ENCODE data around the gene NPR2.

NPR2 gene

DNA sequence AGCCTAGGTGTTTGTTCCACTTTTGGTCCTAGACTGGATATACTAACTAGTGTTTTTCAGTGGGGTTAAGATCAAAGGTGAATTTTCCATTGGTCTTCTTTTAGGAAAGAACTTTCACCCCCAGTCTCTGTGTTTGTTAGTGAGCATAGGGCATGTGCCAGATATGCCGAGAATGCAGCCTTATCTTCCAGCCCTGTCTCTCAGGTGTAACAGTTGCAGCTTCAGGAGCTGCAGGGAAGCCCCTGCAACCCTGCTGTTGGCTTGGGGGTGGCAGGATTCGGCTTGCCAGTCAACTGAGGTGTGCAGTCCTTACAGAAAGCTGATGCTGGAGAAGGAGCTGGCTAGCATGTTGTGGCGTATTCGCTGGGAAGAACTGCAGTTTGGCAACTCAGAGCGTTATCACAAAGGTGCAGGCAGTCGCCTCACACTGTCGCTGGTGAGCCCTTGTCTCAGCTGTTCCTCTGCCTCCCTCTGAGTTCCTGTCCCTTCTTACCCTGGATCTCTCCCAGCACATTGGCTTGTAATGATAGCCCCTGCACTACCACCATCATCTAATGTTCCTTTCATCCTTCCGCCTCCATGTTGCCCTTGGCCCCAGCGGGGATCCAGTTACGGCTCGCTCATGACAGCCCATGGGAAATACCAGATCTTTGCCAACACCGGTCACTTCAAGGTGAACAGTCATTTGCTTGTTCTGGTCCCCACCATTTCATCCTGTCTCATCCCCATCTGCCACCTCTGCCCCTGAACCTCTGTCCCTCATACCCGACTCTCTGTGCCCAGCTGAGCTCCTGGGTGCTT, 10.1 kb downstream of the NPR2 start:
- no peak for DNase-seq

DNA sequence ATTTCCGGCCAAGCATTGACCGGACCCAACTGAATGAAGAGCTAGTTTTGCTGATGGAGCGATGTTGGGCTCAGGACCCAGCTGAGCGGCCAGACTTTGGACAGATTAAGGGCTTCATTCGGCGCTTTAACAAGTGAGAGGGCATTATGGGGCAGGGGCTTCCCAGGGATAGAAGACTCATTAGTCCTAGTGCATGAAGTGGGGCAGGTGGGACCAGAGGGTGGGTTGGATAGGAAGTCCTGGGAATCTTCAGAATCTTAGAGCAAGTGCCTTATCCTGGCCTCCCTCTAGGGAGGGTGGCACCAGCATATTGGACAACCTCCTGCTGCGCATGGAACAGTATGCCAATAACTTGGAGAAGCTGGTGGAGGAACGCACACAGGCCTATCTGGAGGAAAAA, 14.7 kb downstream of the NPR2 start:
- DNase-seq, result no peak

DNA sequence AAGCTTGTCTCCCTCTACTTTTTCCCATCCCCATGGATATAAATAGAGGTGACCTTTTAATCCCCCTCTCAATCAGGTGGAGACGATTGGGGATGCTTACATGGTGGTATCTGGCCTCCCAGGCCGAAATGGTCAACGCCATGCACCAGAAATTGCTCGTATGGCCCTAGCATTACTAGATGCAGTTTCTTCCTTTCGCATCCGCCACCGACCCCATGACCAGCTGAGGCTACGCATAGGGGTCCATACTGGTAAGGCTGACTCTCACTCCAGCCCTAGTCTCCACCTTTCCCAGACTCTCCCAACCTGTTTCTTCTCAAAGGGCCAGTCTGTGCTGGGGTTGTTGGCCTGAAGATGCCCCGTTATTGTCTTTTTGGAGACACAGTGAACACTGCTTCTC, 17.0 kb downstream of the NPR2 start:
- DNase-seq, result no peak

DNA sequence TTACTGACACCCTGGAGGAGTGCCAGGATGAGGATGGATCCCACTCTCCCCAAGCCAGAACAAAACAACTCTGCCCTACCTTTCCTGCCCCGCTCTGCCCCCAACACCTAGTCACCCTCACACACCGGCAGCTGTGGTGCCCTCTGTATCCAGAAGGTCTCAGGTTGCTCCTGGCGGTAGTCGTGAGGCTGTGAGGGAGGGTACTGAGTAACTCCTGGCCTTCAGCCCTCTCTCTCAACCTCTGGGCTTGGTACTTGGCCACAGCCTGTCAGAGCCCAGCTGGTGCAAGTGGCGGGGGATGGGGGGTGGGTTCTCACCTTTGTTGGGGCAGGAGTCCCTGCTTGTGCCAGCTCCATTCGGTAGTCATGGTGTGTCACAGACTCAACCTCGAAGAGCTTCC, 18.7 kb downstream of the NPR2 start:
- DNase-seq, result no peak

DNA sequence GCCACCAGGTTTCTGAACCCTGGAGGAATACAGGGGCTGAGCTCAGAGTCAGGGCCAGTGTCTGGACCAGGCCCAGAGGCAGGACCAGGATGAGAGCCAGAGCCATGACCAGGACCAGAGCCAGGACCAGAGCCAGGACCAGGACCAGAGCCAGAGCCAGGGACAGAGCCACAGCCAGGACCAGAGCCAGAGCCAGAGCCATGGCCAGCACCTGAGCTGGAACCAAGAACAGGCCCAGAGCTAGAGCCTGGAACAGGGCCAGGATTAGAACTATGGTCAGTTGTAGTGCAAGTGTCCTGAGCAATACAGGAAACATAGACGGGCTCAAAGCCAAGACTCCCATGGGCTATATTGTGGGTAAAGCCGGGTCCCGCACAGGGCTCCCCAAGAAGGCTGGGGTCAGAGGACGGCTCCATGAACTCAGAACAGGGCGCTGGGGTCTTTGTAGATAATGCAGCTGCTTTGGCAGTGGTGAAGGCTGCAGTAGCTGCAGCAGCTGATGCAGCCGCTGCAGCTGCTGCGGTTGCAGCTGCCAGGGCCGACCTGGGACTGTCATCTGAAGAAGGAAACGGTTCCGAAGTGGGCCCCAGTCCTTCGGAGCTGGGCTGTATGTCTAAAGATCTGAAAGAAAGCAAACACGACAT, 20.1 kb downstream of the NPR2 start:
- no peak for DNase-seq

DNA sequence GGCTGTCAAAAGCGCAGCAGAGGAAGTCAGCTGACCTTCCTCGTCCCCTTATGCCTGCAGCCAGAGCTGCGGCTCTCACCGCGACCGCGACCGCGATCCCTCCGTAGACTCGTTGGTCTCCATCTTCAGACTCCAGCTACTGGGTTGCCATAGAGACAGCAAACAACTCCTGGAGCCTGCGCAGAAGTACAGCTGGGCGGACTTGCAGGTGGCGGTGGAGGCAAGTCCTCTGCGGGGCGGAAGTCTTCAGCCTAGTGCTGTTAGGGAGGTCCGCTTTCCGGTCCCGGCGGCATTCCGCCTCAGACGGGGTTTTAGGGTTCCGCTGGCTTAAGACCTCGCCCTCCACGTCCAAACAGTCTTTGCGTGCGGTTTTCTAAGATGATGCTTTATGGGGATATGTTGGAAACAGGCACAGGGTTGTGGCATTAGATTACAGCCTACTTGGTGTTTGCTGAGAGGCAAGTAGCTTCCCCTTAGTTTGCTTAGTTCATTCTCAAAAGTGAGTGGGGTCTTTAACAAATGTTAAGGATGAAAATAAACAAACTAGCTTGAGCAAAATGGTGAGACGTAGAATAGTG, 20.7 kb downstream of the NPR2 start, which contains the start of gene SPAG8:
Gene SPAG8 (minus strand): TSS at position 238 of the 578 bp plus-strand sequence. CDS start 115 bp downstream, at position 123.
- peak; percentile 91 for DNase-seq

DNA sequence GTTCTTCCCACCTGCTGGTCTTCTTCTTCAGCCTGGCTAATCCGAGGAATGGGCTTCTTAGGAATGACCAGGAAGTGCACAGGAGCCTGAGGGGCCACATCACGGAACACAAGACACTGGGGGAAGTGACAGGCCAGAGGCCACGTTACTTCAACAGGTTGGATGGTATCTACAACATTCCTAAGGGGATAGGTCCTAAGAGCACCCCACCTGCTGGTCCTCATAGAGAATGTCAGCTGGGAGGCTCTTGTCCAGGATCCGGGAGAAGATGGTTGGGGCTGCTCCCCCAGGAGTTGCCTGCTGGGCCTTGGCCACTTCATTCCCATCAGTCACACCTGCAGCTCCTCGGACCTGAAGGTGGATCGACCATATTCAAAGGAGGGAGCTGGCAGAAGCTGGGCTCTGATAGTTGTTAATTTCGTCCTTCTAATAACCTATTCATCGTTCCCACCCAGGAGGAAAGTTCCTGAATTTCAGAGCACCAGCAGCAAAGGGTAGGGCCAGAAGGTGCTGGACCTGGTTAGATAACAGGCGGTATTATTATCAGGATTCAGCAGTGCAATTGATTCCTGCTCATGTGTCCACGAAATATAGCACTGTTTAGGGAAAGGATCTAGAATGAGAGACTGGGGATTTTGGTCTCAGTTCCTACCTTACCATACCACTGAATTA, 22.2 kb downstream of the NPR2 start:
- DNase-seq, result no peak

DNA sequence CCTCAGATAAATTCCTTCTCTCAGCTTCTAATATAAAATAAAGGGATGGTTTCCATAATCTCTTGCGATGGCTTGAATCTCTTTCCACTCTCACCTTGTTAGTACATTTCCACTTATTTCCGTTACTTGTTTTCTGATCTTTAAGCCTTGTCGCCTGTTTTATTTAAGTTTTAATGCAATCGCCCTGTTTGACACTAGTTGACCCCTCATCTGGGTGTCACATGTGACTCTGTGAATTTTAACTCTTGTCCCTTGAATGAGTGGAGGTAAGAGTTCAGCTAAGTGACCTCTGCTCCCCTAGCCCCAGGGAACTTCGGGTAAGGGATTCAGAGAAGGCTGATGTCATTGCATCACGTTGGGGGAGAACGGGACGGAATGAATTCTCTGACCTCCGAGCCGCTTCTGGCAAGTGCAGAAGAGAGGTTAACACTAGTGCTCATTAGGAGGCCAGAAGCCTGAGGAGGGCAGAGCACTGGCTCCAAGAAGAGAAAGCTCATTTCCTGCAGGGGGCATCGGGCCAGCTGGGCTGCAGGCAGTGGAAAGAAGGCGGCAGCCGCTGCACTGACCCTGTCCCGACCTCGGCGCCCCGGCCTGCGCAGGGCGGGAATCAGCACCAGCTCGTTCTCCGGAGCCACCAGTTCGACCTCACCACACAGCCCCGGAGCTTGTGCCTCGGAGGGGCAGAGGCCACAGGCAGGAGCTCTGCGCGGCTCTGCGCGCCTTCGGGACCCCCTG, 22.9 kb downstream of the NPR2 start:
- peak; percentile 90 for DNase-seq

DNA sequence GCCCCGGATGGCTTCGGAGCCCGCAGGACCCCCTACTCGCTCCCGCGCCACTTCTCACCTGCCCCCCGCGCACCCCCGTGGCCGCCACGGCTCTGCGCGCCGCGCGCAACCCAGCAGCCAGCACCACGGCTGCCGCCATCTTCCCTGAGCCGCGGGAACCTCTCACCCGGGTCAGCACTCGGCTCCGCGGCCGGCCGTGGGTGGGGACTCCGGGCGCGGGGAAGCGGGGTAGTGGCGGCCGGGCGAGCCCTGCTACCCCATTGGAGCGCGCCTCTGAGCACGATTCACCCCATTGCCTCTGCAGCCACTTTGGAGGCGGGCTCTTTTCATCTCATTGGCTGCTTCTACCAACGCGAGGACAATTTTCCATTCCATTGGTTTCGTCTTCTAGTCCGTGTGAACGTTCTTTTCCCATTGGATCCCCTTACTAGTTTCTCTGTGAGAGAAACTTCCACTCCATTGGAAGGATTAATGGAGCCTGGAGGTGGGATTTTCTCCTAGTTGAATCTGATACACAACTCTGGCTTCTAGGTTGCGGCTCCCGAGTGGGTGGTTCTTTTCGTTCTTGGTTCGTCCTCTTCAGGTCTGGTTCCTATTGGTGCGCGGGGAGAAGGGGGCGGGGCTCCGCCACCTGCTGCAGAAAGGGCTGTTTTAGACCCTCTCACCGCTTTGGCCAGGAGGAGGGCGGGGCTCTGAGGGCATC, 23.6 kb downstream of the NPR2 start, which contains the start of gene HINT2:
Gene HINT2 (minus strand): TSS at position 202 of the 703 bp plus-strand sequence. CDS start 63 bp downstream, at position 139.
- DNase-seq, result peak; percentile 98

DNA sequence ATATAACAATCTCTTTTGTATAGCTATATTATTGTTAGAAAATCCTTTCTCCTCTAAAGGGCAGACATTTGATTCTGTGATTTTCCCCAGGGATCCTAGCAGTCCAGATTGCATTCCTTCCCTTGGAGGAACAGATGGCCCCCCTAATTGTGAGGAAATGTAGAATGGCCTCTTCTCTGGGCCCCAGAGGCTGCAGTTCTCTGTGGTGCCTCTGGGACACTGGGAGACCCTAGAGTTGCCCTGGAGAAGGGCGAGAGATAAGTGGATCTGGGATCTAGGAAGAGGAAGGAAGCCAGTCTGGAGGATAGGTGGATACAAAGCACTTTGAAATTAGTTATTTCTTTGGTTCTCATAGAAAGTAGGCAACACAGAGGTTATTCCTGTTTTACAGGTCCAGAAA, 25.3 kb downstream of the NPR2 start:
- DNase-seq, result no peak

DNA sequence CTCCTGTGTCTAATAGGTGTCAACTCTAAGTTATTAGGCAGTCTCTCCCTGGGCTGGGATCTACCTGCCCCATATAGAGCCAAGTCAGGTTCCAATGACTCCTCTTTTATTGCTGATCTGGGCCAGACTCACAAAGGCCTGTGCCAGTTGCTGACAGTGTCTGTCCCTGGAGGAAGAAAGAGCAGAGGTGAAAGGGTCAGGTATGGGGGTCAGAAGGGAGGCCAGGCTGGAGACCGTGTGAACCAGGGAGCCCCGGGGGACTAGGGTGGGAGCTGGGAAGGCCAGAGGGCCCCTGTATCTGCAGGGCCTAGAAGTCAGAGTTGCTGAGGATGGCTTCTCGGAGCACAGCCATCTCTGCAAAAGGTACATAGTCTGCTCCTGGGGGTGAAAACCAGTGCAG, 26.9 kb downstream of the NPR2 start:
- DNase-seq, result no peak

DNA sequence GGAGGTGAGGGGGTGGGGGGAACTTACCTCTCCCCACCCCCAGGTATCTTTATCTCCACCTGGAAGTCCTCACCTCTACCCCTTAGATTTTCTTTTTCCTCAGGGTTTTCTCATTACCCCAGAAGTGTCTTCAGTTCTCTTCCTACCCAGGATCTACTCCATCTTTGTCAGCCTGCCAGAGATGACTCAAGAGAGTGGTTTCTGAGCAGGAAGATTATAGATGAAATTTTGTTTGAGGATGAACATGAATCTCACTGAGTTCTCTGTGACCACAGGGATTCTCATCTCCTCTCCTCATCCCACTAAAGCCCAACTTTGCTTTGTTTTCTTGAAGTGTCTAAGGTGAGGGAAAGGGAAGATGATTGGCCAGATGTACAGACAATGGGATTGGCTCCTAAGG, 28.7 kb downstream of the NPR2 start:
- DNase-seq, result no peak

DNA sequence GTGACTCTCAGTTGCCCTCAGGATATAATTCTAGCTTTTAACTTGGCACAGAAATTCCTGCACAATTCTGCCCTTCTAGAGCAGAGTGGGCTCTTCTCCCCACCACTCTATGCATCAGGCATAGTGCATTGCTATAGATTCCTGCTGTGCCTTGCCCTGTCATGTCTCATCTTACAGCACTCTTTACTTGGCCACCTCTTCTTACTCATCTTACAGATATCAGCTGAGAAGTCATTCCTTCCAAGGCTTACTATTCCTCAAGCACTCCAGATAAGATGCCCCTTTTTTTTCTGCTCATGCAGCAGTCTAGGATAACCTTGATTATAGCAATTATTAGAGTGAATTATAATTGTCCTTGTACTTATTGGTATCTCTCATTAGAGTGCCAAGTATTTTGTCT, 31.5 kb downstream of the NPR2 start:
- DNase-seq, result no peak

DNA sequence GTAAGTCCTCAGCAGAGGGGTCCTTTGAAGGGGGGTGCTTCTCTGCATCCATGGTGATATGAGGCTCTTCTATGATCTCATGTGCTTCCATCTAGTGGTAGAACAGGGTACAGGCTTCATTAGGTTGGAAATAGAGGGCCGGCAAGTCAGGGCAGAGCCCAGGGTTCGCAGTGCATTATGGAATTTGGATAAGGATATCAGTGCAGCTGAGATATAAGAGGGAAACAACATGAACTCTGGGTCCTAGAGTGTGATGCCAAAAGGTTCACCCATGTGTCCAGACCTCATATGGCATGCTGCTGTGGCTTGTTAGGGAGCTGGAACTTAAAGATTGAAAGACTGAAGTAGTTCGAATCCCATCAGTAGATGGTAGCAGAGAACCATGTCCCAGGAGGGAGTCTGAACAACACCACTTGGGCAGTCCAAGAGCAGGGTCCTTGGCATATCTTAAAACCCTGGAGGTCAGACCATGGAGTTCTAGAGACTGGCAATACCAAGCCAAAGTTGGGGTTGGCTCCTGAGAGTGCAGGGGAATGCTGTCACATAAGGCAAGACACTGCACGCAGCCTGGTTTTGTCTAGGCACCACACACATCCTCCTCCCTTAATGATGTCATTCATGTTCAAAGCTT, 34.8 kb downstream of the NPR2 start:
- peak; percentile 58 for DNase-seq

DNA sequence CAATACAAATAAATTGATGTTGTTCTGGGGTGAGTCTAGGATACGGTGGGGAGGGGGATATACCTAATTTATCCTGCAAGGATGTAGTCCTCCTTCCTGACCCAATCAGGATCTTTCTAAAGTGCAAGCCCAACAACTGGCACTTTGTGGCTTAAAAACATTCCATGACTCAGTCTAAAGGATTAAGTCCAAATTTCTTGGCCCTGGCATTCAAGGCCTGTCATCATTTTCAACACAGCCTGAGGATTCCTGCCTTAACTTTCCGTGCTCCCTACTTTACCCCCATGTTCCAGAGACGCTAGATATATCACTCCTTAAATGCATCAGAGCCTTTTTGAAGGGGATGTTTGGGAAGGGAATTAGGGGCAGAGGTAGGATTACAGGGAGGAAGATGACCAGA, 36.1 kb downstream of the NPR2 start:
- no peak for DNase-seq

DNA sequence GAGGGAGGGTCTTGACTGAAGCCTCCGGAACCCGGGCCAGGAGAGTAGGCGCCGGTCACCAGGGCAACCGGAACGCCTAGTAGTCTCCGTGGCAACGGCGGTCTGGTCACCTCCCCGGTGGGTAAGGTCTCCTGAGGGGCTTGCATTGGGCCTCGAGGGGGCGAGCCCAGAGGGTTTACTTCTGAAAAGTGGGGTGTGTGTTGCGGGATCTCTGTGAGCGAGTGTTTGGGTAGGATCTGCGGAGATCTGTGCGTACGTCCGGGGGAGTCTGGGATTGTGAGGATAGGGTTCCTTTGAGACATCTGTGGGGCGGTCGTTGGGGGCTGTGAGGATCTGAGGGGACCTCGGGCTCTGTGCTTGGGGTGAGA, 37.3 kb downstream of the NPR2 start, which contains the start of gene FAM221B:
Gene FAM221B (minus strand): TSS at position 17 of the 368 bp plus-strand sequence. CDS start 2,571 bp downstream, outside the sequence.
- peak; percentile 90 for DNase-seq

DNA sequence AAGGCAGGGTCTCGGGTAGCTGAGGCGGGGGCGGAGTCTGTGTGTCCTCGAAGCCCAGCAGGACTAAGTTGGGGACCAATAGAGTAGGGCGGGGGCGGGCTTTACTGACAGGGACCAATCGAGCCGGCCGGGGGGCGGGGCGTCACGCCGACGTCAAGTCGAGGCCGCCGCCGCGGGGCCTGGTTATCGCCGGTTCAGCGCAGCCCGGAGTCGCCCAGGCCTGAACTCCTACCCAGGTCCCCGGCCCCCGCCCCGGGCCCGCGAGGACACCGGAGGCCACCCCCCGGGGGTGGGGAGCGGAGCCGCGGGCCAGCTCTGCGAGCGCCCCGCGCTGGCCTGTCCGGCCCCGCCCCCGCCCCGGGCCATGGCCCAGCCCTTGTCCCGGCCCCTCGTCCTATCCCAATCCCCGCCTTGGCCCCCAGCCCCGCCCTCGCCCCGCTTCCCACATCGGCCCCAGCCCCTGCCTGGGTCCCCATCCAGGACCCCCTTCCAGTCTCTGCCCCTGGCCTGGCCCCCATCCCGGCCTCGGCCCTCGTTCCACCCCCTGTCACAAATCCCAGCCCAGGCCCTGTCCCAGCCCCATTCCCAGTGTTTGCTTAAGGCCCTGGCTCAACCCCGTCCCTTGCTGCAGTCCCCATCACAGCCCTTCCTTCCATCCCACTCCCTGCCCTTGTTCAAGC, 37.8 kb downstream of the NPR2 start, which contains the start of gene TMEM8B:
Gene TMEM8B (plus strand): TSS at position 145 of the 680 bp plus-strand sequence. CDS start 220 bp downstream, at position 365.
- no peak for DNase-seq

DNA sequence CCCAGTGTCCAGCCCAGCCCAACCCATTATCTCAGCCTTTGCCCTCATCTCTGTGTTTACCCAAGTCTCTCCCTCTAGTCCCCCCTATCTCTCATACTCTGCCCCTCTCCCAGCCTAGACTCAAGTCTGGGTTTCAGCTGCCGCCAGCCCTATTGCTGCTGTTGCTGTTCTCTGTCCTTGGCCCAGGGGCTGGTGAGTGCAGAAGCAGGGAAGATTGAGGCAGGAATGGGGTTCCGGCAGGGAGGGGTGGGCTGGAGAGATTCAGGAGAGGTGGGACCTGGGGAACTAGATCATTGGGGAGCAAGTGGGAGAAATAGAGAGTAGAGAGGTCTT, 38.3 kb downstream of the NPR2 start:
- DNase-seq, result peak; percentile 41

DNA sequence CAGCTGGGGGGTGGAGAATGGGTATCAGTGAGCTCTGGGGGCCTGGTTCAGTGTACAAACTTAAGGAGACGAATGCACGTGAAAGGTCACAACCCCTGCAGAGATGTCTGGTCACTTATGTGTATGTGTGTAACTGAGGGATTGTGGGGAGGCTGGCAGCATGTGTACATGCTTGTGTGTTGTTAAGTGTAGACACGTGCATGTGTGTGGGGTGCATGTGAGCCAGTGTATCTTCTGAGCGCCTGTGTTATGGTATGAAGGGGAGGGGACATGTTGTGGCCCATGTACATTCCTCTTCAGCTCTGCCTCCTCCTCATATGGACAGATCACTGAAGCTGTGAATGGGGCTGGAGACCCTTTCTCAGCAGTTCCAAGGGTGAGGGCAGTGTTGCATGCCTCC, 39.6 kb downstream of the NPR2 start:
- no peak for DNase-seq

DNA sequence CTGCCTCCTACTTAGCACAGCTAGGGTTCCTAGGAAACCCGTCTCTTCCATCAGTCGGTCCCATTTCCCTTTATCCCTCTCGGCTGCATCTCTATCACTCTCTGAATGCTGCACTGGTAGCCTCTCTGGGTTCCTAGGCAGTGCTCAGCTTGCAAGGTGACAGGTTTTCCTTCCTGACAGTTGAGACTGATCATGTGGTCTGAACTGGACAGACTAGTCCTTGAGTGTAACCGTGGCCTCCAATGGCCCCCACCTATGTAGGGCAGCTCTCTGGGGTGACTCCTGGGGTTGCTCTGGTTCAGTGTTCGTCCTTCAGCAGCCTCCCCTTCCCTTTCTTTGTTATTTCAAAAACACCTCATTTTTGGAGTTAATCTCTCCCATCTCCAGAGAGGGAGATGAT, 41.4 kb downstream of the NPR2 start:
- no peak for DNase-seq

Measured in retina (tissue), 1 donor.